Stimulated activated effector memory CD8-positive, alpha-beta T cell treated with anti-CD3 and anti-CD28 coated beads, Interleukin-12 subunit alpha, Interleukin-12 subunit beta, amount 100 ng/mL, for 72 hours (primary cell): Measurements from ENCODE around the gene ARHGAP28.

Experiments
- ATAC-seq: fragments of 150-1000 bp; cut with Tn5 transposase; 2 replicates; pipeline ENCODE4 v1.10.0; 2021
- DNase-seq, 2 donors: peaks; one replicate each; pipeline ENCODE4 v3.0.0; 2021 to 2022; ENCODE audit warnings: low spot score in 2 of 2
- H3K27ac Mint-ChIP-seq: one replicate; pipeline ENCODE4 v1.8.0; 2022; ENCODE audit warnings: mild to moderate bottlenecking, mixed read lengths
- H3K36me3 Mint-ChIP-seq: one replicate; pipeline ENCODE4 v1.8.0; 2022; ENCODE audit warnings: mild to moderate bottlenecking, mixed read lengths
- H3K4me1 Mint-ChIP-seq: one replicate; pipeline ENCODE4 v1.8.0; 2022; ENCODE audit warnings: mixed read lengths
- H3K4me3 Mint-ChIP-seq: one replicate; pipeline ENCODE4 v1.8.0; 2022; ENCODE audit warnings: mild to moderate bottlenecking, mixed read lengths
- H3K9me3 Mint-ChIP-seq: one replicate; pipeline ENCODE4 v1.8.0; 2022; ENCODE audit warnings: mixed read lengths

ARHGAP28 gene

GRCh38 chr18:6746386-6746960 is 17.0 kb downstream of the ARHGAP28 start:
- Mint-ChIP-seq H3K4me3 (no peak overlapping the region), H3K36me3 (no peaks in the 10 kb centered on the region), H3K4me1 (no peaks in the 10 kb centered on the region), H3K9me3 (peaks cover 9% of the 10 kb centered on the region), H3K27ac (no peak overlapping the region)
- ATAC-seq (no peak), DNase-seq (no peak)

DNA sequence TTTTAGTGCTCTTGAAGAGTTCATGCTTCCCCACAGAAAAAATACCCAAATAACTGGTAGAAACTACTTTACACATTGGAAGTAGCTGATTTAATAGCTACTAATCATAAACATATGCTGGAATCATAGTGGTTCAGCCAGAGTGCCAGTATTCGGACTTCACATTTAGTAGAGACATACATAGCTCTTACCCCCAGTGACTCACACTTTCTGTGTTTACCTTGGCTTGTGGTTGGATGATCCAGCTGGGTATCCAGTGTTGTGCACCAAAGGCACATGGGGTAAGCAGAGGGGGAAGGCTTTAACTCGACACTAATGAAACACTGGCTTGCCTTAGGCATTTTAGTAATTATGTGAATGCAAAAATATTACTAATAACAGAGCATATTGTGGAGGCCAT is 18.1 kb downstream of the ARHGAP28 start:
- Mint-ChIP-seq H3K36me3 (no peaks in the 10 kb centered on the region), H3K4me1 (no peaks in the 10 kb centered on the region), H3K27ac (no peak overlapping the region), H3K4me3 (no peak overlapping the region), H3K9me3 (peaks cover 9% of the 10 kb centered on the region)
- ATAC-seq (no peak), DNase-seq (no peak)

DNA sequence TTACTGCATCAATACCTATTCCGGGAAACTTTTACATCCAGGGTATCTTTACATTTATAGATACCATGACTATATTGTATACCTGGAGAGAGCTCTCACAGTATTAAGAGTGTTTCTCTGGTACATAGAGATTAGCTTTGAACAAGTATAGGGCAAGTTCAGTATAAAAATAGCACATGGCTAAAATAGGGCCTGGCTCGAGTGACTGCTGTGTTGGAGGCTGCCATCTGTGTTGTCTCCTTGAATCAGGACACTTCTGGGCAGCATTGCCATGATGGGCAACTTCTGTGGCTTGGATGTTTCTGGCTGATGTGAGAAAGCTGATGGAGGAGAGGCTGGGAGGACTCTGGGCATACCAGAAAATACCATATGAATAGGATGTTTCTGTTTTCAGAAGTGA is 18.7 kb downstream of the ARHGAP28 start:
- Mint-ChIP-seq H3K9me3 (peaks cover 11% of the 10 kb centered on the region), H3K4me3 (no peak overlapping the region), H3K27ac (no peak overlapping the region), H3K36me3 (no peaks in the 10 kb centered on the region), H3K4me1 (no peaks in the 10 kb centered on the region)
- DNase-seq (no peak), ATAC-seq (no peak)

- DNase-seq (no peak), ATAC-seq (no peak)
- no peak overlapping the region for H3K27ac Mint-ChIP-seq
- no peaks in the 10 kb centered on the region for H3K36me3 Mint-ChIP-seq
- no peaks in the 10 kb centered on the region for H3K4me1 Mint-ChIP-seq
- H3K4me3 Mint-ChIP-seq = no peak overlapping the region
- H3K9me3 Mint-ChIP-seq = peaks cover 12% of the 10 kb centered on the region
Measured at GRCh38 chr18:6750411-6750810, 20.9 kb downstream of the ARHGAP28 start.

DNA sequence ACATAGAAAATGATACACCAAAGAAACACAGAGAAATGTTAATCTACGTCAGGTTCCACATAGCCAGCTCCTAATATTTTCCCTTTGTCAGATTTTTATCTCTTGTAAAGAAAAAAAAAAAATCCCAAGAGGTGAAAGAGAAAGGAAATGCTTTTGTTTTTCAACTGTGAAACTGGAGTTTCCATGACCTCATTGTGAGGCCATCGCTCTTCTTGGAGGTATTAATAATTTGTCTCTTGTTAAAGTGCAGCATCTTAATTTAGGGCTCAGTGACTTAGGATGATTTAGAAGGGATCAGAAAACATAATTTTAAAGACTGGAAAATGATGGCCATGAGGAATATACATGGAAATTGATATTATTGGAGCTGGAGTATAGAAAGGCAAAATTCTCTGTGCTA is 21.7 kb downstream of the ARHGAP28 start:
- peaks cover 16% of the 10 kb centered on the region for H3K9me3 Mint-ChIP-seq
- no peaks in the 10 kb centered on the region for H3K4me1 Mint-ChIP-seq
- no peak for ATAC-seq
- DNase-seq = no peak
- no peak overlapping the region for H3K27ac Mint-ChIP-seq
- H3K36me3 Mint-ChIP-seq = no peaks in the 10 kb centered on the region
- no peak overlapping the region for H3K4me3 Mint-ChIP-seq

- Mint-ChIP-seq H3K27ac (no peak overlapping the region), H3K9me3 (peaks cover 12% of the 10 kb centered on the region), H3K36me3 (no peaks in the 10 kb centered on the region), H3K4me1 (no peaks in the 10 kb centered on the region), H3K4me3 (no peak overlapping the region)
- no peak for DNase-seq
- no peak for ATAC-seq
Measured at GRCh38 chr18:6752202-6752860, 22.8 kb downstream of the ARHGAP28 start.

DNA sequence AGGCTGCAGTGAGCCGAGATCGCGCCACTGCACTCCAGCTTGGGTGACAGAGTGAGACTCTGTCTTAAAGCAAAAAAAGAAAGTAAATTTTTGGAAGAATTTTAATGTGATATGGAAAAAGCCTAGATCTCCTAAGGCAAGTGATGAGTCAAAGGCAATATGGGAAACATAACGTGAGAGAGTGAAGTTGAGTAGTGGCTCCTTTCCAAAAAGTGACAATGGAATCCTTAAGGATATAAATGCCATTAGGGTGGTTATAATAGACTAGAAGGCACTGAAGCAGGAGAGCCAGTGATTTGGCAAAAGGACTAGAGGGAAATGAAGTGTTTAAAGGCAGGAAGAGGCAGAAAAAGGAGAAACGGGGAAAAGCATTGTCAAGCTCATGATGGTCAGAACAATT is 25.6 kb downstream of the ARHGAP28 start:
- peaks cover 12% of the 10 kb centered on the region for H3K9me3 Mint-ChIP-seq
- no peak for DNase-seq
- no peaks in the 10 kb centered on the region for H3K36me3 Mint-ChIP-seq
- no peak overlapping the region for H3K27ac Mint-ChIP-seq
- no peak overlapping the region for H3K4me3 Mint-ChIP-seq
- ATAC-seq = no peak
- no peaks in the 10 kb centered on the region for H3K4me1 Mint-ChIP-seq

DNA sequence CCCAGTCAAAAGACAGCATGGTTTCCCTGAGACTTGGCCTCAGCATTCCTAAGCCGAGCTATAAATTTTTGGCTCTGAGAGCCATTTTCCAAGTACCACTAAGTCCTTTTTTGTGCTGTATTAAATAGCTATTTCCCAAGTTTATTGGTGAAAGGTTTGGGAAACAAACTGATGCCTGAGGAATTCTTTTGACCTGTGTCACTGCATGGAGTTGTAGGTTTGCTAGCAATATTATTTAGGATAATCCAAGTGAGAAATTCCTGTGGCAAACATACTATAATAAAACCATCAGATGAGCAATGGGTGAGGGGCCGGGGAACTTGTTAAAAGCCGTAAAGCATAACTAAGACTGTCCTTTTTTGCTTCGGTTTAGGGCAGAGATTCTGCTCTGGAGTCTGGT is 28.4 kb downstream of the ARHGAP28 start:
- Mint-ChIP-seq H3K4me1 (no peaks in the 10 kb centered on the region), H3K9me3 (peaks cover 16% of the 10 kb centered on the region), H3K4me3 (no peak overlapping the region), H3K36me3 (no peaks in the 10 kb centered on the region), H3K27ac (no peak overlapping the region)
- DNase-seq (no peak), ATAC-seq (no peak)

- H3K27ac Mint-ChIP-seq = no peak overlapping the region
- no peaks in the 10 kb centered on the region for H3K36me3 Mint-ChIP-seq
- H3K4me1 Mint-ChIP-seq = no peaks in the 10 kb centered on the region
- H3K4me3 Mint-ChIP-seq = no peak overlapping the region
- DNase-seq (no peak), ATAC-seq (no peak)
- H3K9me3 Mint-ChIP-seq = peaks cover 15% of the 10 kb centered on the region
Measured at GRCh38 chr18:6759579-6759978, 30.1 kb downstream of the ARHGAP28 start.

GRCh38 chr18:6763524-6763923 is 34.0 kb downstream of the ARHGAP28 start:
- DNase-seq (no peak), ATAC-seq (no peak)
- Mint-ChIP-seq H3K4me3 (no peak overlapping the region), H3K4me1 (no peaks in the 10 kb centered on the region), H3K27ac (no peak overlapping the region), H3K36me3 (no peaks in the 10 kb centered on the region), H3K9me3 (peaks cover 26% of the 10 kb centered on the region)

GRCh38 chr18:6764382-6764781 is 34.9 kb downstream of the ARHGAP28 start:
- no peak overlapping the region for H3K27ac Mint-ChIP-seq
- no peaks in the 10 kb centered on the region for H3K36me3 Mint-ChIP-seq
- H3K9me3 Mint-ChIP-seq = peaks cover 30% of the 10 kb centered on the region
- ATAC-seq = no peak
- DNase-seq = no peak
- no peaks in the 10 kb centered on the region for H3K4me1 Mint-ChIP-seq
- no peak overlapping the region for H3K4me3 Mint-ChIP-seq

DNA sequence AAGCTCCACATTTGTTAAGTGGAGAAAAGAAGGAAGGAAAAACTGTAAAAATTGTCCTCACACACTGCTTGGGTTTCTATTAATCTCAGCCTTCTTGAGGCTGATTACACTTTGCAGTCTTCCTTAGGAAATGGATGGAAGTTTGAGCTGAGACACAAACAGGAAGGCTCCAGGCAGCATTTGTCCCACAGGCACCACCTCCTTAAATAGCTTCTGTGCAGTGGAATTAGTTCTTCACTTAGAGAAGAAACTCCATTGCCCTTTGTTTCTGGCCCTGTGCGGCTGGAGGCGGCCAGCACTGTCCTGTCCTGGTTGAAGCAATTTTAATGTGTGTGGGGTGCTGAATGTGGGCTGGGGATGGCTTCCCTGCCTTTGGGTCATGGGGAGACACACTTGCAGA is 44.3 kb downstream of the ARHGAP28 start:
- no peaks in the 10 kb centered on the region for H3K4me1 Mint-ChIP-seq
- DNase-seq (no peak), ATAC-seq (no peak)
- H3K36me3 Mint-ChIP-seq = no peaks in the 10 kb centered on the region
- no peak overlapping the region for H3K4me3 Mint-ChIP-seq
- H3K9me3 Mint-ChIP-seq = peaks cover 17% of the 10 kb centered on the region
- H3K27ac Mint-ChIP-seq = no peak overlapping the region

DNA sequence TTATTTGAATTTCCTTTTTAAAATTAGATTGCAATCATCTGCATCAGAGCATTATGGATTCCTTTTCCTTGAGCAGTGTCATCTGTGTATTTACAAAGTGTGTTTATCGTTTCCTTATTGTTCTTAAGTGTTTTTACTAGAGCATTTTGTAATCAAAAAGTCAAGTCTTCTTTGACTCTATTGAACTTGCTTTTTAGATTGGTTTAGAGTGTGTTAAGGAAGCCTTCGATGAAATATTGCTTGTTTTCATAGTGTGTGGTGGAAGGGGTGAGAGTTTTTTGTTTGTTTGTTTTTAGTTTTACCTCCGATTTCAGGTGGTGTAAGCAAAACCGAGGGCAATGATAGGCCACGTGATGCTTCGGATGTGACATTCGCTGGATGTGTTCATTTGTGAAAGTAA is 45.7 kb downstream of the ARHGAP28 start:
- Mint-ChIP-seq H3K9me3 (peaks cover 16% of the 10 kb centered on the region), H3K36me3 (no peaks in the 10 kb centered on the region), H3K4me1 (no peaks in the 10 kb centered on the region), H3K27ac (no peak overlapping the region), H3K4me3 (no peak overlapping the region)
- no peak for DNase-seq
- ATAC-seq = no peak

DNA sequence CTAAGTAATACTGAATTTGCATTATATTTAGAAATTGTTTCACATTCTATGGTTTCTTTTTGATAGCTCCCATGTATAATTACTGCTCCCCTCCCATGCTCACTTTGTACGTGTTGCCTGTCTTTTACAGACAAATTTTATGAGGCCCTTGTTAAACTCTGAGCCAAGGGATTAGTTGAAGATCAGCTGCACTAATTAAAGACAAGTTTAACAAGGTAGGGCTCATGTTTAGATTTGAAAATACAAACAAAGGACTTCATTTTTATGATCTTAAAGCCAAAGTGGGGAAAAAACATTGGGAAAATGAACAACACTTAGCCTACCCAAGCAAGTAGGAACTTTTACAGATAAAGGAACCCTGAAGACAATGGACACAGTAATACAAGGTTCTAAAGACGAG is 46.2 kb downstream of the ARHGAP28 start:
- Mint-ChIP-seq H3K4me3 (no peak overlapping the region), H3K9me3 (peaks cover 16% of the 10 kb centered on the region), H3K27ac (no peak overlapping the region), H3K4me1 (no peaks in the 10 kb centered on the region), H3K36me3 (no peaks in the 10 kb centered on the region)
- DNase-seq (no peak), ATAC-seq (no peak)

DNA sequence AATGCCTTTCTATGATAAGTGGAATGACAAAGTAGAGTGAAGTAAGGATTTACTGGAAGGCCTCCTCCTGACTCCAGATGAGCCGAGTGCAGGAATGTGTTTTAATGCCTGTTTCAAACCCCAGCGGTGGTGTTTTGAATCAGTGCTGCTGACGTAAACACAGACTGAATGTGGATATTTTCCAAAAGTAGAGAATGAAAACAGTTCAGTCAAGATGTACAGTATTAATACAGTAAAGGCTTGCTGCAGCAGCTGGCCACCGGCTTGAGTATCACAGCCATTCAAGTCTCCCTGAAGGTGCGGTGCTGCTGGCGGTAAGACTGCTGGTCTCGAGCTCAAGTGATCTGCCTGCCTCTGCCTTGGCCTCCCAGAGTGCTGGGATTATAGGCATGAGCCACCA is 46.7 kb downstream of the ARHGAP28 start:
- DNase-seq (no peak), ATAC-seq (no peak)
- Mint-ChIP-seq H3K27ac (no peak overlapping the region), H3K4me3 (no peak overlapping the region), H3K4me1 (no peaks in the 10 kb centered on the region), H3K9me3 (peaks cover 16% of the 10 kb centered on the region), H3K36me3 (no peaks in the 10 kb centered on the region)

- no peak for ATAC-seq
- Mint-ChIP-seq H3K4me1 (no peaks in the 10 kb centered on the region), H3K36me3 (no peaks in the 10 kb centered on the region), H3K9me3 (peaks cover 16% of the 10 kb centered on the region), H3K27ac (no peak overlapping the region), H3K4me3 (no peak overlapping the region)
- DNase-seq = no peak
Measured at GRCh38 chr18:6777509-6777908, 48.0 kb downstream of the ARHGAP28 start.
